ENCODE data around the gene PACSIN1. TPM values are rescaled to one million over a fixed set of nuclear protein-coding genes. Genes with fewer than 3 reads are reported as not detected.

PACSIN1 gene
- total RNA-seq, 5 donors from 2014 or later (not counting 1 experiment from before 2014, with no cell fraction given), result 0.86 to 3.2 (median 2.4) TPM

DNA sequence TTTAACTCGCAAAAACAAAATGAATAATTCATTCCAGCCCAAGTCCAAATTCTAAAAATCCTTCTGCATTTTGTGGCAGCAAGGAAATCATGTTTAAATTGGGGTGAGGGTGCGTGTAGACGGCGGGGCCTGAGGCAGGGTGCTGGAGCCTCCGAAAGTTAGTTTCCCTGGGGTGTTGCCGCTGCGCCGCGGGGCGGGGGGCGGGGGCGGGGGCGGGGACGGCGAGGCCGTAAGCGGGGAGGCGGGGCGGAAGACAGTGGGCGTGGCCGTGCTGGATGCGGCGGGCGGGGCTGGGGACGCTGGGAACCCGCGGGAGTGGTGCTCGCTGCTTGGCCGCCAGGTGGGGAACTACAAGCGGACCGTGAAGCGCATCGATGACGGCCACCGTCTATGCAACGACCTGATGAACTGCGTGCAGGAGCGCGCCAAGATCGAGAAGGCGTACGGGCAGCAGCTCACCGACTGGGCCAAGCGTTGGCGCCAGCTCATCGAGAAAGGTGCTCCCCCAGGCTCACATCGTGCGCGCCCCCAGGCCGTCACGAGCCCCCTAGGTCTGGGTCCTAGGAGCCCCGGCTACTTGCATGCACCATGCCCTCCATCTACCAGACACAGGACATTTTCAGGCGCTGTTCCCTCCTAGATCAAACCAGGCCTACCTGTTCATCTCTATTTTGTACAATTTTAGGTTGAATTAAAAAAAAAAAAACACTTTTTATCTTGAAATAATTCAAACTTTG lies 61.3 kb downstream of the PACSIN1 start:
- H3K4me3 Mint-ChIP-seq, result peak overlapping the region; percentile 28 to 48 (median 43)
- H3K4me1 ChIP-seq (ENCODE audit: control insufficient read depth in 1 of 2, extremely low read depth in 1 of 2, insufficient read depth in 2 of 2, low read length in 2 of 2), result peaks cover 0 to 13% of the 10 kb centered on the region in 2 experiments
- no peaks in the 10 kb centered on the region for H3K27me3 ChIP-seq (replicated peaks in 1 of 2; ENCODE audit: control insufficient read depth in 2 of 2, extremely low read depth in 1 of 2, insufficient read depth in 2 of 2, low read length in 1 of 2)
- peak overlapping the region; percentile 46 to 68 for H3K27ac Mint-ChIP-seq
- ChIA-PET CTCF (interaction anchor here (0.6 to 1.9 kb wide), 4 partner anchors 25 to 525 kb away, joined by 3 to 11 read pairs (median 4); partner anchors contain the start of gene NUDT3 (in 1 of the 2)), POLR2A (no interaction called here)
- peak overlapping the region in 1 of 2 donors; percentile 15 for H3K4me3 ChIP-seq (ENCODE audit: control insufficient read depth in 1 of 2, extremely low read depth in 1 of 2, low read length in 1 of 2)
- H3K27me3 Mint-ChIP-seq, result peaks cover 0 to 2% of the 10 kb centered on the region in 2 donors
- H3K4me1 Mint-ChIP-seq, result peaks cover 0 to 10% (median 7%) of the 10 kb centered on the region in 3 donors
- peak overlapping the region; percentile 31 for H3K27ac ChIP-seq (ENCODE audit: low read length)
- 4% methylated on average over 47 of the region's 53 CpGs for WGBS (ENCODE audit: insufficient coverage)
- no peaks in the 10 kb centered on the region for H3K9me3 ChIP-seq
- peak; percentile 89 to 98 (median 97) for ATAC-seq (replicated peaks in 1 of 4)
- no peaks in the 10 kb centered on the region for H3K36me3 Mint-ChIP-seq
- H3K9me3 Mint-ChIP-seq, result no peaks in the 10 kb centered on the region
- peak; percentile 86 to 98 (median 95) for DNase-seq
- no peaks in the 10 kb centered on the region for H3K36me3 ChIP-seq (ENCODE audit: control insufficient read depth in 2 of 2, extremely low read depth in 1 of 2, insufficient read depth in 1 of 2, low read length in 1 of 2)

DNA sequence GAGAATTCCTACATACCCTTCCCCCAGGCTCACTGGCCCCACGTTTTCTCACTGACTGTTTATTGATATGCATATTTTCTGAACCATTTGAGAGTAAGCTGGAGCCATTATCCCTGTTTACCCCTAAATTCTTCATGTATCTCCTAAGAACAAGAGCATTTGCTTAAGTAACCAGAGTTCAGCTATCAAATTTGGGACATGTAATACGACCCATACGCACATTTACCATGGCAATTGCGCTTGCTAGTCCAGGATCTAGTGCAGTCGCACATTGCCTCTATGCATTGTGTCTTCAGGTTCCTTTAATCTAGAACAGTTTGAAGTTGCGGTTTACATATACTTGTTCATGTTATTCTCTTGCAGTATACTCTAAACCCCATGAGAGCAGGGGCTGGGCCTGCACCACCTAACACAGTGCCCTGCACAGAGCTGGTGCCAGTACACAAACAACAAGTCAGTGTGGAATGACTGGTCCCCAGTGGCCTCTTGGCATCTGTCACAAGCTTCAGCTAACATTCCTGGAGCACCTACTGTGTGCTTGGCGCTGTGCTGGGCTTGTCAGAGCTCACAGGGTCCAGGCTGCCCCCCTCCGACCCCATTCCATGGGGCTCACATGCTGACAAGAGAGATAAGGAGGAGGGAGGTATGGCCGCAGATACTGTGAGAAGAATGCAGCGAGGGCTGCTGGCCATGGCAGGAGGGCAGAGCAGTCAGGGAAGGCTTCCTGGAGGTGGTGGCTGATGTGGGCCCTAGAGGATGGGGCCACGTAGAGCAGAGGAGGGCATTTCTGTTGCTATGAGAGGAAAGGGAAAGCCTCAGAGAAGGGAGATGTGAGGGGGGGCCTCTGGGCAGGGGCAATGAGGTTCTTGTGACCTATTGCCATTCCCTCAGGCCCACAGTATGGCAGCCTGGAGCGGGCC lies 62.1 kb downstream of the PACSIN1 start:
- Histone ChIP-seq H3K27me3 (replicated peaks in 1 of 2; ENCODE audit: control insufficient read depth in 2 of 2, extremely low read depth in 1 of 2, insufficient read depth in 2 of 2, low read length in 1 of 2) (no peaks in the 10 kb centered on the region), H3K4me3 (ENCODE audit: control insufficient read depth in 1 of 2, extremely low read depth in 1 of 2, low read length in 1 of 2) (no peak overlapping the region), H3K4me1 (ENCODE audit: control insufficient read depth in 1 of 2, extremely low read depth in 1 of 2, insufficient read depth in 2 of 2, low read length in 2 of 2) (peaks cover 0 to 13% of the 10 kb centered on the region in 2 experiments), H3K9me3 (no peaks in the 10 kb centered on the region), H3K36me3 (ENCODE audit: control insufficient read depth in 2 of 2, extremely low read depth in 1 of 2, insufficient read depth in 1 of 2, low read length in 1 of 2) (no peaks in the 10 kb centered on the region), H3K27ac (ENCODE audit: low read length) (no peak overlapping the region)
- H3K9me3 Mint-ChIP-seq, result no peaks in the 10 kb centered on the region
- WGBS (ENCODE audit: insufficient coverage), result 96% methylated on average over 10 of the region's 12 CpGs
- peak overlapping the region in 1 of 2 donors; percentile 53 for H3K27ac Mint-ChIP-seq
- no peak for ATAC-seq (replicated peaks in 1 of 4)
- H3K4me3 Mint-ChIP-seq, result peak overlapping the region in 1 of 3 donors; percentile 48
- H3K36me3 Mint-ChIP-seq, result no peaks in the 10 kb centered on the region
- POLR2A ChIA-PET, result no interaction called here
- DNase-seq, result peak in 1 of 35 experiments; percentile 11
- H3K4me1 Mint-ChIP-seq, result peaks cover 0 to 10% (median 7%) of the 10 kb centered on the region in 3 donors
- CTCF ChIA-PET, result interaction anchor here in 1 of 2 donors (0.9 to 1.9 kb wide), 3 partner anchors 26 to 136 kb away, joined by 3 to 11 read pairs (median 4); partner anchors contain the start of gene NUDT3
- H3K27me3 Mint-ChIP-seq, result peaks cover 0 to 2% of the 10 kb centered on the region in 2 donors

DNA sequence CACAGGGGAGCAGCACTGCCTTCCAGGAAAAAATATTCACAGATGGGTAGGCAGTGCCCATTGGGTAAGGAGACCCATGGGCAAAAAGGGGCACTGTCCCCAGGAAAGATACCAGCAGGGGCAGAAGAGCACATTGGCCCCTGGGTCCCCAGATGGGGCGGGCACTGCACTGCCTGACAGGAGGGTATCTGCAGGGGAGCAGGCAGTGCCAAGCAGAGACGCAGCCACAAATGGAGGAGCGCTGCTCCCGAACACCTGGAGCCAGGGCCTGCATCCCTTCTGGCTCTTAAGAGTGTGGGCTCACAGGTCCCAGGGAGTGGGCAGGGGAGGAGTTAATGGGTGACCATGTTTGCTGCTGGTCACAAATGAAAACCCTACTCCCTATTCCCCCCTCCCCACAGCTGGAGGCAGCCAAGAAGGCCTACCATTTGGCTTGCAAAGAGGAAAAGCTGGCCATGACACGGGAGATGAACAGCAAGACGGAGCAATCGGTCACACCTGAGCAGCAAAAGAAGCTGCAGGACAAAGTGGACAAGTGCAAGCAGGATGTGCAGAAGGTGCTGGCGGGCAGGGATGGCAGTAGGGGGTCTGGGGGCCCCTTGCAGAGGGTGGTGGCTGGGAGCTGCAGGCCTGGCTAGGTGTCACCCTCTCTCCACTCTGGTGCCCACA lies 63.3 kb downstream of the PACSIN1 start:
- no peak overlapping the region for H3K4me3 ChIP-seq (ENCODE audit: control insufficient read depth in 1 of 2, extremely low read depth in 1 of 2, low read length in 1 of 2)
- H3K9me3 ChIP-seq, result no peaks in the 10 kb centered on the region
- ChIA-PET POLR2A (no interaction called here), CTCF (no interaction called here)
- no peak overlapping the region for H3K4me3 Mint-ChIP-seq
- peaks cover 0 to 13% of the 10 kb centered on the region in 2 experiments for H3K4me1 ChIP-seq (ENCODE audit: control insufficient read depth in 1 of 2, extremely low read depth in 1 of 2, insufficient read depth in 2 of 2, low read length in 2 of 2)
- no peaks in the 10 kb centered on the region for H3K9me3 Mint-ChIP-seq
- H3K27ac ChIP-seq (ENCODE audit: low read length), result no peak overlapping the region
- no peak for ATAC-seq (replicated peaks in 1 of 4)
- peaks cover 0 to 2% of the 10 kb centered on the region in 2 donors for H3K27me3 Mint-ChIP-seq
- H3K27ac Mint-ChIP-seq, result no peak overlapping the region
- no peaks in the 10 kb centered on the region for H3K36me3 Mint-ChIP-seq
- H3K4me1 Mint-ChIP-seq, result peaks cover 0 to 10% (median 7%) of the 10 kb centered on the region in 3 donors
- no peaks in the 10 kb centered on the region for H3K27me3 ChIP-seq (replicated peaks in 1 of 2; ENCODE audit: control insufficient read depth in 2 of 2, extremely low read depth in 1 of 2, insufficient read depth in 2 of 2, low read length in 1 of 2)
- no peak for DNase-seq
- WGBS (ENCODE audit: insufficient coverage), result 90% methylated on average over 6 of the region's 8 CpGs
- no peaks in the 10 kb centered on the region for H3K36me3 ChIP-seq (ENCODE audit: control insufficient read depth in 2 of 2, extremely low read depth in 1 of 2, insufficient read depth in 1 of 2, low read length in 1 of 2)

DNA sequence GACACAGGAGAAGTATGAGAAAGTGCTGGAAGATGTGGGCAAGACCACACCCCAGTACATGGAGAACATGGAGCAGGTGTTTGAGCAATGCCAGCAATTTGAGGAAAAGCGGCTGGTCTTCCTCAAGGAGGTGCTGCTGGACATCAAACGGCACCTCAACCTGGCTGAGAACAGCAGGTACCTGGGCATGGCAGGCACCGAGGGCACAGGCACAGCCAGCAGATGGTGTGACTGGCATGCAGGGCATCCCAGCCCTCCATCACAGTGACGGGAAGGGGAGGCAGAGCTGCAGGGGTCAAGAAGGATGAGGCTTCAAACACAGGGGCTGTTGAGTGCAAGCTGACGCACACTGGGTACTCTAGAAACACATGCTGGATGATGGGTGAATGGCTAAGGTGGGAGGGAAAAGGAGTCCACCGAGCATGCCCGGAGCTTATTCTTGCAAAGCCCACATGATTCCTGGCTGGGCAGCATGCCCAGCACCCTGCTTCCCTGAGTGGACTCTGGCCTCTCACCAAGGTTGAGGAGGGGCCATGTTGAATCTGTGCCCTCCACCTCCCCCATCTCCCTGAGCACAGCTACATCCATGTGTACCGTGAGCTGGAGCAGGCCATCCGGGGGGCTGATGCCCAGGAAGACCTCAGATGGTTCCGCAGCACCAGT lies 63.9 kb downstream of the PACSIN1 start:
- no peak overlapping the region for H3K27ac Mint-ChIP-seq
- ATAC-seq (replicated peaks in 1 of 4) (no peak), DNase-seq (no peak)
- no peaks in the 10 kb centered on the region for H3K9me3 Mint-ChIP-seq
- H3K36me3 ChIP-seq (ENCODE audit: control insufficient read depth in 2 of 2, extremely low read depth in 1 of 2, insufficient read depth in 1 of 2, low read length in 1 of 2), result no peaks in the 10 kb centered on the region
- no peak overlapping the region for H3K4me3 ChIP-seq (ENCODE audit: control insufficient read depth in 1 of 2, extremely low read depth in 1 of 2, low read length in 1 of 2)
- ChIA-PET POLR2A (no interaction called here), CTCF (interaction anchor here in 1 of 2 donors (0.8 kb wide), 1 partner anchor 79 kb away, joined by 3 read pairs; no protein-coding TSS in a partner anchor)
- no peaks in the 10 kb centered on the region for H3K36me3 Mint-ChIP-seq
- 93% methylated on average over 7 of the region's 10 CpGs for WGBS (ENCODE audit: insufficient coverage)
- H3K4me1 ChIP-seq (ENCODE audit: control insufficient read depth in 1 of 2, extremely low read depth in 1 of 2, insufficient read depth in 2 of 2, low read length in 2 of 2), result peaks cover 0 to 13% of the 10 kb centered on the region in 2 experiments
- no peaks in the 10 kb centered on the region for H3K27me3 ChIP-seq (replicated peaks in 1 of 2; ENCODE audit: control insufficient read depth in 2 of 2, extremely low read depth in 1 of 2, insufficient read depth in 2 of 2, low read length in 1 of 2)
- no peaks in the 10 kb centered on the region for H3K9me3 ChIP-seq
- peaks cover 0 to 10% (median 7%) of the 10 kb centered on the region in 3 donors for H3K4me1 Mint-ChIP-seq
- H3K27me3 Mint-ChIP-seq, result peaks cover 0 to 2% of the 10 kb centered on the region in 2 donors
- H3K27ac ChIP-seq (ENCODE audit: low read length), result no peak overlapping the region
- H3K4me3 Mint-ChIP-seq, result no peak overlapping the region

DNA sequence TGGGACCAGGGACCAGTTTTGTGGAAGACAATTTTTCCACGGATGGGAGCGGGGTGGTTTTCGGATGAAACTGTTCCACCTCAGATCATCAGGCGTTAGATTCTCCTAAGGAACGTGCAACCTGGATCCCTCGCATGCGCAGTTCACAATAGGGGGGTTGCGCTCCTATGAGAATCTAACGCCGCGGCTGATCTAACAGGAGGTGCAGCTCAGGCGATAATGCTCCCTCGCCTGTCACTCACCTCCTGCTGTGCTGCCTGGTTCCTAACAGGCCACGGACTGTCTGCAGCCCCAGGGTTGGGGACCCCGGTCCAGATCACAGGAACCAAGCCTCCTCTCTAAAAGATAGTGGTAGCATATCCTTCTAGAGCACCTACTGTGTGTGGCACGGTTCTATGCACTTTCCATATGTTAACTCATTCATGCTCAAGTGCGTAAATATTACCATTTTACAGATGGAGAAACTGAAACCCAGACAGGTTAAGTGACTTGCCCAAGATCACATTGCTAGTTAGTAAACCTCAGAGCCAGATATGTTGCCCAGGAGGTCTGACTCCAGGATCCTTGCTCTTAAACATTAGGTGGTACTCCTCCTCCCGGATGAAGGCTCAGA lies 65.0 kb downstream of the PACSIN1 start:
- Mint-ChIP-seq H3K27ac (no peak overlapping the region), H3K4me1 (peaks cover 0 to 8% (median 7%) of the 10 kb centered on the region in 3 donors), H3K36me3 (no peaks in the 10 kb centered on the region), H3K9me3 (no peaks in the 10 kb centered on the region), H3K27me3 (peaks cover 0 to 2% of the 10 kb centered on the region in 2 donors), H3K4me3 (peak overlapping the region in 1 of 3 donors; percentile 50)
- no peak overlapping the region for H3K27ac ChIP-seq (ENCODE audit: low read length)
- no peak for ATAC-seq (replicated peaks in 1 of 4)
- DNase-seq, result no peak
- ChIA-PET POLR2A (no interaction called here), CTCF (no interaction called here)
- H3K36me3 ChIP-seq (ENCODE audit: control insufficient read depth in 2 of 2, extremely low read depth in 1 of 2, insufficient read depth in 1 of 2, low read length in 1 of 2), result no peaks in the 10 kb centered on the region
- H3K4me3 ChIP-seq (ENCODE audit: control insufficient read depth in 1 of 2, extremely low read depth in 1 of 2, low read length in 1 of 2), result no peak overlapping the region
- WGBS (ENCODE audit: insufficient coverage), result 93% methylated on average over 18 of the region's 18 CpGs
- H3K4me1 ChIP-seq (ENCODE audit: control insufficient read depth in 1 of 2, extremely low read depth in 1 of 2, insufficient read depth in 2 of 2, low read length in 2 of 2), result peaks cover 0 to 13% of the 10 kb centered on the region in 2 experiments
- H3K9me3 ChIP-seq, result no peaks in the 10 kb centered on the region
- no peaks in the 10 kb centered on the region for H3K27me3 ChIP-seq (replicated peaks in 1 of 2; ENCODE audit: control insufficient read depth in 2 of 2, extremely low read depth in 1 of 2, insufficient read depth in 2 of 2, low read length in 1 of 2)
